IPS DF 4.7 (cell line): ENCODE data around the gene FOXO3.
"Not testable (repeated sequence)": the region's sequence is repeated elsewhere in the genome, so short reads cannot be mapped to it uniquely, and the experiment has no call there.

Source experiments
- DNase-seq: peaks from one replicate; pipeline ENCODE4 v3.0.0-alpha.2; 2013; ENCODE audit warnings: low spot score; ENCODE audit errors: extremely low read depth

The FOXO3 gene

GRCh38 chr6:108555399-108556052 is 5.2 kb upstream of the FOXO3 start:
- DNase-seq, result no peak

DNA sequence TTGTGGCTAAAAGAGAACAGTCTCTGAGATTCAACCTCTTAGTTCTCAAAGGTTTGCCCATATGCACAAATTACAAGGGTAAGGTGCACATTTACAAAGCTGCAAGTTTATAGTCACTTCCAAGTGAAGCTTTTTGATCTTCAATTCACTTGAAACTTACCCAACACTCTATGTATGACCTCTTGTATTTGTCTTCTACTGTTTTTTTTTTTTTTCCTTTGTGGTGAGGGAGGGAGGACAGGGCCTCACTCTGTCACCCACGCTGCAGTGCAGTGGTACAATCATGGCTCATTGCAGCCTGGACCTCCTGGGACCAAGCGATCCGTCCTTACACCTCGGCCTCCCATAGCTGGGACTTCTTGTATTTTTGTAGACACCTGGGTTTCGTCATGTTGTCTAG is 4.5 kb upstream of the FOXO3 start:
- DNase-seq, result no peak

- DNase-seq, result no peak
Measured at GRCh38 chr6:108556866-108557493, 3.7 kb upstream of the FOXO3 start.

- no peak for DNase-seq
Measured at GRCh38 chr6:108557494-108558371, 3.0 kb upstream of the FOXO3 start.

GRCh38 chr6:108558372-108559096 is 2.2 kb upstream of the FOXO3 start:
- no peak for DNase-seq

- no peak for DNase-seq
Measured at GRCh38 chr6:108559097-108559883, 1.4 kb upstream of the FOXO3 start.

DNA sequence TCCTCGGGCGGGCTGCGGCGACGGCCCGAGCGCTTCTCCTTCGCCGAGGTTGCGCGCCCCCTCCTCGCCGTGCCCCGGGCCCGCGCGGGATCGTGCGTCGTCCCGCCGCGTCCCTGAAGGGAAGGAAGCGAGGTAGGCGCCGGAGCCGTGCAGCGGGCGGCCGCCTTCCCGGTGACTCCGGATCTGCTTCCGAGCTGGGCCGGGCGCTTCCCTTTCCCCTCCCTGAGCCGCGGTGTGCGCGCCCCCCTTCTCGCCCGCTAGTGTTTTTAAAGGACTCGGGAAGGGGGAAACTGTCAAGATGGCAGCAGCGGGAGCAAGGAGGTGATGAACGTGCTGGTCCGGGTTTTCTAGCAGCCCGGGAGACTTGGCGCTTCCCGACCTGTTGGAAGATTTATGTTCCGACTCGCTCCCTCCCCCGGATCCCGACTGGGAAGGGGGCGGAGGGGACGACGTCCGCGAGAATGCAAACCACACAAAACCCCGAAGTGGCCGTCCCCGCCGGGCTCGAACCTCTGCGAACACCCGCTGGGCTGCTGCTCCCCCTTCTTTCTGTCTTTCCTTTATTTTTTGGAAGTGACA is 744 bp upstream of the FOXO3 start:
- no peak for DNase-seq

- DNase-seq, result not testable (repeated sequence)
Measured at GRCh38 chr6:108561309-108561647, 561 bp downstream of the FOXO3 start.

GRCh38 chr6:108561742-108562502 is 1.2 kb downstream of the FOXO3 start:
- no peak for DNase-seq

DNA sequence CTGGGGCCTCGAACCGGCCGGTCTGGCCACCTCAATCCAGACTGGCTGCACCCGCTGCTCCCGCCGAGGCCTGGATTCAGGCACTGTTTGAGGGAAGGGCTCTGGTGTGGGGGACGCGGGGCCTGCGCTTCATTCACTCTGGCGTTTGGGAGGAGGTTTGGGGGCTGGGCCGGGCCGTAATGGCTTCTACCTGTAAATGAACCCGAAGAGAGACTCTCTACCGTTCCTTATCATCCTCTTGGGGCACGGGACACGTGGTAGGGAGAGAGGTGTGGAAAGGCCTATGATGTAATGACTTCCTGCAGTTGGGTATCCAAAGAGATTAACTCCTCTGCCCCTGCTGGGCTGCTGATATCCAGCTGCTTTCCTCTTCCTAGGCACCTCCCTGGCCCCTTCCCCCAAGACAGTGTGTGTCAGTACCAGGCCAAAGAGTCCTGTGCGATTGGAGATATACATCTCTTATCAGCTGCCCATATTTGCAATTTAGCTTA is 1.8 kb downstream of the FOXO3 start:
- DNase-seq, result peak; percentile 93

DNA sequence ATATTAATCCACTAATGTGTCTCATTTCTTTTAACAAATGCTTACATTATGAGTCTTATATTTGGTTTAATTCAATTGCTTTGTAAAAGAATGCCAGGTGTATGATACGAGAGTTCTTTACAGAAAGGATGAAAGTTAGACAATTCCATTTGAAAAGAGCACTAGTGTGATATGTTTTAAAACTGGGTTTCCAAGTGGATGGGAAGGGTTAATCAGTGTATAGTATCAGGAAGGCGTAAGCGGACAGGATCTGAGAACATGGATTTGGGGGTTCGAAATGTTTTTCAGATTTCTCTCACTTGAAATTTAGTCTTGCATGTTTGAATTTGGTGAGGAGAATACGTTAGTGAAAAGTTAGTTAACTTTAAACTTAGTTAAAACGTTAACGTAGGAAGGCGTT is 2.6 kb downstream of the FOXO3 start:
- no peak for DNase-seq

DNA sequence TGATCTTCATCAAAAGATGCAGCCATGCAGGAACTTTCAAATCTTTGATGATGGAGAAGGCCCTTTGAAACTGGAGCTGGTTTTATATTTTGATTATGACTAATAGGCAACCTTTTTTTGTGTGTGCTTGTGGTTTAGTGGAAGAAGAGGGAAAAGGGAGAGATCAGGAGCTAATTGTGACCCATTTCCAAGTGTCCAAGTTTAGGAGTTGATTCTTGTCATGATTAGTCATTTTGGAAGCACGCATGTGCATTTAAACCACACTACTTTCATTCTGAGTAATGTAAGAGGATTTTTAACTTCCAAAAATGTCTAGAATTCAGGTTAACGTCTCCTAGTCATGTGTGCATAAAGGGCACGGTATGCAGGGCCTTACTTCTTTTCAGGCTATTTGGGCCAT is 3.5 kb downstream of the FOXO3 start:
- DNase-seq, result no peak

- DNase-seq, result no peak
Measured at GRCh38 chr6:108565091-108565766, 4.5 kb downstream of the FOXO3 start.

- DNase-seq, result no peak
Measured at GRCh38 chr6:108565893-108566292, 5.2 kb downstream of the FOXO3 start.

DNA sequence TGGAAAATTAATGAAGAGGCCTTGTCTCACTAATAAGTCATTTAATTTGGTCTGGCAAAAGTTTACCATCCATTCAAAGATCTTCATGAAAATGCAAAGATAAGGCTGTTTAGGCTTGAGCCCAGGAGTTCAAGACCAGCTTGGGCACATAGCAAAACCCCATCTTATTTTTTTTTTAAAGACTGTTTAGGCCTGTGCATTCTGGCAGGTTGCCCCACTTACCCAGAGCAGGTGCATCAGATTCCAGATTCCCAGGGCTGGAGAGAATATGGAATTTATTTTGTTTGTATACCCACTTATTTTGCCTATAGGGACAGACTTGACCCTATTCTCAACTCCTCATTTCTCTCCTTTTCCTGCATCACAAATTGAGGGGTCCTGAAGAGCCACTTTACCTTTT is 5.7 kb downstream of the FOXO3 start:
- DNase-seq, result no peak

- no peak for DNase-seq
Measured at GRCh38 chr6:108568101-108568500, 7.4 kb downstream of the FOXO3 start.

- DNase-seq, result no peak
Measured at GRCh38 chr6:108568551-108569305, 8.0 kb downstream of the FOXO3 start.

GRCh38 chr6:108570517-108570916 is 9.8 kb downstream of the FOXO3 start:
- DNase-seq, result no peak
